GM12872 (cell line): Measurements from ENCODE around the gene ARGLU1.

Experiments used
- CTCF ChIP-seq: IDR thresholded peaks from 3 replicates; pipeline ENCODE4 v1.5.1; 2011; ENCODE audit warnings: low read depth, mild to moderate bottlenecking, low read length, moderate library complexity; ENCODE audit not compliant: insufficient read depth

Gene ARGLU1

GRCh38 chr13:106525865-106526264 is 42.1 kb downstream of the ARGLU1 start:
- no peak for TF ChIP-seq CTCF

- TF ChIP-seq CTCF, result no peak
Observed at GRCh38 chr13:106524108-106524507, 43.8 kb downstream of the ARGLU1 start.

- no peak for TF ChIP-seq CTCF
Observed at GRCh38 chr13:106523576-106523975, 44.4 kb downstream of the ARGLU1 start.

GRCh38 chr13:106522898-106523525 is 44.9 kb downstream of the ARGLU1 start:
- no peak for TF ChIP-seq CTCF

- no peak for TF ChIP-seq CTCF
Observed at GRCh38 chr13:106522112-106522705, 45.7 kb downstream of the ARGLU1 start.

- no peak for TF ChIP-seq CTCF
Observed at GRCh38 chr13:106521095-106521799, 46.7 kb downstream of the ARGLU1 start.

GRCh38 chr13:106520251-106521054 is 47.5 kb downstream of the ARGLU1 start:
- TF ChIP-seq CTCF, result no peak
